T-helper 1 cell treated with Interleukin-12 subunit alpha and Interleukin-12 subunit beta and Interleukin-4 antibody, amounts not matched to agents 30 ng/mL and 1 ng/mL, for 36 hours (primary cell): ENCODE measurements around the gene PRND. TPM values are rescaled to one million over a fixed set of nuclear protein-coding genes. Genes with fewer than 3 reads are reported as not detected.

ENCODE experiments used
- intact Hi-C: fragments of 100-400 bp; cut with micrococcal nuclease; formaldehyde crosslinking; loops from one replicate; pipeline ENCODE4 v1.15.1; 2024
- total RNA-seq: library from RNA; stranded (reverse); gene quantifications from 2 replicates; pipeline ENCODE4 v1.2.3, GENCODE V29; 2022

PRND gene
- total RNA-seq, 1 donor from 2014 or later, result not detected

DNA sequence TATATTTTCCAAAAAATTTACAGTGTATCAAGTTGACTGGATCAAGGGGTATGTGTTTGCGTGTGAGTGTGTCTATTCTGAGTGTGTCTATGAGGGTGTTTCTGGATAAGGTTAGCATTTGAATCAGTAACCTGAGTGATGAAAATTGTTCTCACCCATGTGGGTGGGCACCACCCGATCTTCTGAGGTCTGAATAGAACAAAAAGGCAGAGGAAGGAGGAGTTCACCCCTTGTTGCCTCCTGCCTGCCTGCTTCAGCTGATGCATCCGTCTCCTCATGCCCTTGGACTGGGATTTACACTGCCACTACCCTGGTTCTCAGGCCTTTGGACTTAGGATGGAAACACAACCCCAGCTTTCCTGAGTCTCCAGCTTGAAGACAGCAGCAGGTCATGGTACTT is 13.7 kb upstream of the PRND start:
- intact Hi-C loops, result no loop called here

DNA sequence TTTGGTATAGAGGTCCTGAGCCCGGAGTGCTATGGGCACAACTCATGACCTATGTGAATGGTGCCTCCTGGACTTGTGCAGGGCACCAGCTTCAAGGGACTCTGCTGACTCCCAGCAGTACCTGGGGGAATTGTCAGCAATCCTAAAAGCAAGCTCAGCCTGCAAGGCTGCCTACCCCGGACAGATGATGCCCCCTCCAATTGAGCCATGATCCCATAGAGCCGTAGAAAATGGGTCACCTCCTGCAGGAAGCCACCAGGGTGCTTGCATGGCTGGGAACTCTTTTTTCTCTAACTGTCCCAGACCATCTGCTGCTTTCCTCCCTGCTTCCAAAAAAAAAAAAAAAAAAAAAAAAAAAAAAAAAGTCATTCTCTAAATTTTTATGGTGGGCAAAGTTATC is 12.9 kb upstream of the PRND start:
- intact Hi-C loops, result no loop called here

DNA sequence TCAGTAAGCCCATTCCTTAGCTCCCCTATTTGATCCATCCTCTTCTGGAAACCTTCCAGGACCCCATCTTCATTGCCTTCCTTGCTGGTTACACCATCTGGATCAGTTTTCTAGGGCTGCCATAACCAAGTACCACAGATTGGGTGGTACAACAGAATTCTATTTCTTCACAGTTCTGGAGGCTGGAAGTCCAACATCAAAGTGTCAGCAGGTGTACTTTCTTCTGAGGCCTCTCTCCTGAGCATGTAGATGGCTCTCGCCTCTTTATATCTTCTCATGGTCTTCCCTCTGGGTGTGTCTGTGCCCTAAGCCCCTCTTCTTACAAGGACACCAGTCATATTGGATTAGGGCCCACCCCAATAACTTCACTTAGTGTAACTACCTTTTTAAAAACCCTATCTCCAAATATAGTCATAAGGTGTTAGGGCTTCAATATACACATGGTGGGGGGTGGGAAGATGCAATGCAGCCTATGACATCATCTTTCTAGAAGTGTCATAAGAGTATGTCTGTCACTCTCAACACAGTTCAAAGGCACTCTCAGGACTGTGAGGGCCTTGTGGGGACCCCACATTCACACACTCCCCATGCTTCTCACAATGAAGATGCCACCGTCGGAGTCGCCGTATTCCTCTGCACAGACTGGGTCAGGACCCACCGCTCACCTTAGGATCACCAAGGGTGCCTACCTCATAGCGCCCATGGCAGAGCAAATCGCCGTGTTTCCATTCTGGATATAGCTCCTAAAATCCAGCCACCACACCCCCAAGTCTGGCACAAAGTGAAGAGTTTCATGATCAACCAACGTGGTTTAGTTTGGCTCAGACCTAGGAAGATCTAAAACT is 12.2 kb upstream of the PRND start:
- intact Hi-C loops, result no loop called here

DNA sequence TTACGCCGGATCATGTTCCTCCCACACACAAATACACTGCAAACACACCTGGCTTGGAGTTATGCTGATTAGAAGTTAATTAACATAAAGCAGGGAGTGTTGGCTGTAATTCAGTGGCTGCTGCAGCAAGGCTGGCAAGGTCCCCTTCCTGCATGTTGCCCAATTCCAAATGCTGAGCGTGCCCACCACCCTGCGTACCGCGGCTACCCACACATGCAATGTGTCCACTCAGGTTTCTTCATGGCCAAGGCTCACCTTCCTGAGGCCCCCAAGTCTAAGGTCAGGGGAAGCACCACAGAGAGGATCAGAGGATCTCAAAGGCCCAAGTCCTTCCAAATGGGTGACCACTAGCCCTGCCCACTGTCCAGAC is 11.6 kb upstream of the PRND start:
- intact Hi-C loops, result no loop called here

DNA sequence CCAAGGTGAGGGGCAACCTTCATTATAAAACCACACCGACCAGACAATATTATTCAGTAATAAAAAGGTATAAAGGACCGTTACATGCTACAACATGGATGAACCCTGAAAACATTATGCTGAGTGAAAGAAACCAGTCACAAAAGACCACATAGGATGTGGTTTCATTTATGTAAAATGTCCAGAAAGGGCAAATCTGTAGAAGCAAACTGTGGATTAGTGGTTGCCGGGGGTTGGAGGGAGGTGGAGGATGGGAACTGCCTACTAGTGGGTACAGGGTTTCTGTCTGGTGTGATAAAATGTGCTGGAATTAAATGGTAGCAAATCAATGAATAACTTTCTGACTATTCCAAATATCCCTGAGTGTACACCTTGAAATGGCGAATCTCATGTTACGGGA is 10.2 kb upstream of the PRND start:
- intact Hi-C loops, result no loop called here

DNA sequence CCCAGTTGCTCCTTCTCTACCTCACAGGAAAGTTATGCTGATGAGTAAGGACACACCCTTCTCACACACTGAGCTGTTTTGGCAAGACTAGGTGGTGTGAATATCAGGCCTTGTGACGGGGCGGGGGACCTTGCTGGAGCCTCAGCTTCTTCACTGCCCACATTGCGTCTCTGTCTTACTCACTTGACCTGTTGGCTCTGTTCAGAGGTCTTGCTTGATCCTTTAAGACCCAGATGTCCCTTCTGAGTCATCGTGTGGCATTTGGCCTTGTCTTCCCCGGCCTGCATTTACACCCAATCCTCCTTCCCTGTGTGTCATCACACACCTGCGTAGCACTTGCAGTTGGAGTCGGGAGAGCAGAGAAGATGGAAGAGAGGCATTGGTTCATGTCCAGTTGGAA is 8.3 kb upstream of the PRND start:
- intact Hi-C loops, result no loop called here

DNA sequence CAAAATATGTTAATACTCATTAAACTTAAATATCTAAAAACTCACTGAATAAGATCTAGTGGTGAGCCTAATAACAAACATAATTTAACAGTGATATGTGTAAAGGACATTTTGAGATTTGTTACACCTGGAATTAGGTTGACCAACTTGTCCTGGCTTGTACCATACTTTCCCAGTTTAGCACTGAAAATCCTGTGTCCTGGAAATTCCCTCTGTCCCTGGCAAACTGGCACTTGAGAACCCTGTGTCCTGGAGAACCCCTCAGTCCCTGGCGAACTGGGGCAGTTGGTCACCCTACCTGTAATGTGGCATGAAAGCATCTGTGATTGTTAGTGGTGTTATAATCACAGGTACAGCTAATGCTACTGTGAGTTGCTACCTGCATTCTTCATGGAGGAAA is 6.9 kb upstream of the PRND start:
- intact Hi-C loops, result no loop called here

DNA sequence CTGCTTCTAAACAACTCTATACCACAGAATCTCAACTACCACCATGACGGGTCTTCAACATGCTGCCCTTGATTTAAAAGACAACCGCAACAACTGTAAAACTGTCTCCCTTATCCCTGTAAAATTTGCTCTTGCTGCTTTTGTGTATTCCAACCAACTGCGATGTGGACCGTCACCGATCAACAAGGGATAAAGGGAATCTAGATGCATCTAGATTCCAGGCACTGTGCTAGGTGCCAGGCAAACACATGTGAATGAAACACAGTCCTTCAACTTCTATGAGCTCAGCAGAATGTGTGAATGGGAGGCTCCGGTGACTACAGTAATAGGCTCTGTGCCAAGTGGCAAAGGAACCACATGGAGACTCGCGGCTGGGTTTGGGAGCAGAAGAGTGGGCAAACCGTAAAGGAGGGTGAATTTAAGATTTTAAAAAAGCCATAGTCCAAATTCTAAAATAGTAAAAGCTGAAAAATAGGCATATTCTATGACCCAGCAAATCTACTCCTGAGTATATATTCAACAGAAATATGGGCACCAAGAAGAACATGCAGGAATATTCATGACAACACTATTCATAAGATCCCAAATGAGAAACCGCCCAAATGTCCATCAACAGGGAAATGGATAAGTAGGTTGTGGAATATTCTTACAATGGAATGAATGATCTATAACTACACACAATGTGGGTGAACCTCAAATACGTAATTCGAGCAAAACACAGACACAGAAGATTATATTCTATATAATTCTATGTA is 3.7 kb upstream of the PRND start:
- intact Hi-C loops, result no loop called here

DNA sequence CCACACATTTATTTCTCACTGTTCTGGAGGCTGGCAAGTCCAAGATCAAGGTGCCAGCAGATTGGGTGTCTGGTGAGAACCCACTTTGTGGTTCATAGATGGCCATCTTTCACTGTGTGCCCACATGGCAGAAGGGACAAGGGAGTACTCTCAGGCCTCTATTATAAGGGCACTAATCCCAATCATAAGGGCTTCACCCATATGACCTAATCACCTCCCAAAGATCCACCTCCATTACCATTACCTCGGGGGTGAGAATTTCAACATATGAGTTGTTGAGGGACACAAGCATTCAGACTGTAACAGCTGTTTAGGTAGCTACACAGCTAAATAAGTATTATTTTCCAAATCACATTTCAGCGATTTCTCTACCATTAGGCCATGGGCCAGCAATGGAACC is 2.5 kb upstream of the PRND start:
- intact Hi-C loops, result no loop called here

DNA sequence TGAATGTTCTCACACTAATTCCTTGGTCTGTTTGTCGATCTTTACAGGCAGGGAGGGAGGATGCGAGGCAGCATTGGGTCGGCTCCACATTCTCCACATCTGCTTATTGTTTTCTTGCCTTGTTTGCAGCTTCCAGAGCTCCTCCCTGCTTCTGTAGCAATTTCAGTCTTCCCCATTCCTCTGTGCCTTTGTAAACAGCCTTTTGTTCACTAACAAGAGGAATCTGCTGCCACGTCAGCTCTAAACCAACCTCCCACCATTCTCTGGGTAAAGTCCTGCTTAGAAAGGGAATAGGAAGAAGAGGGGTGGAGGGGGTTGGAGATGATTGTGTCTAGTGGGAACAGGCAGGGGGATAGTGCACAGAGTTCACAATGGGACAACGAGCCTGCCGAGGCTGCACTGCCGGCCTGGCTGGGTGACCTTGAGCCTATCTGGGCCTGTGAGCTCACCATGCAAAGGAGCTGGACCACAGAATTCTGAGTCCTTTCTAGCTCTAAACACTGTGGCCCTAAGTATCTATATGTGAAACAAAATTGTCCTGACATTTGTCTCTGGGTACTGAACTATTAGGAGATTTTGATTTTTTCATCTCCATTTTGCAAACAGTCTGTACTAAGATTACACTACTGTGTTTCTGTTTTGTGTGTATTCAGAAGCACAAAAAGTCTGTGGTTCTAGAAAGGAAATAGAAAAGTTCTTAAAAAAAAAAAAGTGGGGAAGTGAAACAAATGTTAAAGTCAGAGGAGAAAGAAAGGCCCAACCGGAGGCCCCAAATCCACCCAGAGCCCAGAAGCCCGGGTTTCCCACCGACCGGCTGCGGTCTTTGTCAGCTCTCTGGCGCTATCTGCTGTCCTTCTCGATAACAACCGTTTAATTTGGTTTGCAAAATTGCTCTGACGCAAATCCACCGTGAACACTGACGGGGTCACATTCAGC is 1.4 kb upstream of the PRND start:
- intact Hi-C loops, result loop anchor here (1.0 to 5.0 kb wide), 3 partner anchors 106 to 613 kb away; no protein-coding TSS in a partner anchor

DNA sequence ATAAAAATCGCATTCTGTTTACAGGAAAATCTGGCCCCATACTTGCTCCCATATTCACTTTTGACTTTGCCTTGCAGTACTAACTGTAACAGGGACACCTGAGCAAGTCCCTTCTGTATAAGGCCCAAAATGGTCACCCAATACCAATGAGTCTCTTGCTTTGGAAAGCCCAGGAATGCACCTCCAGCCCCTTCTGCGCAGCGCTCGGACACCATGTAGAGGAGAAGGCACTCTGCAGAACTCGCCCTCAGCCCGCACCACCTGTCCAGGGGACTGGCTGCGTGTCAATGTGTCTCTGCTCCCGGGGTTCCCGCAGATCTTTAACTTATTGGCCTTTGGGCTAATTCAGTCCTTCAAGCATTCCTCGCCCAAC is 746 bp upstream of the PRND start:
- intact Hi-C loops, result loop anchor here (1.0 to 5.0 kb wide), 3 partner anchors 107 to 614 kb away; no protein-coding TSS in a partner anchor

DNA sequence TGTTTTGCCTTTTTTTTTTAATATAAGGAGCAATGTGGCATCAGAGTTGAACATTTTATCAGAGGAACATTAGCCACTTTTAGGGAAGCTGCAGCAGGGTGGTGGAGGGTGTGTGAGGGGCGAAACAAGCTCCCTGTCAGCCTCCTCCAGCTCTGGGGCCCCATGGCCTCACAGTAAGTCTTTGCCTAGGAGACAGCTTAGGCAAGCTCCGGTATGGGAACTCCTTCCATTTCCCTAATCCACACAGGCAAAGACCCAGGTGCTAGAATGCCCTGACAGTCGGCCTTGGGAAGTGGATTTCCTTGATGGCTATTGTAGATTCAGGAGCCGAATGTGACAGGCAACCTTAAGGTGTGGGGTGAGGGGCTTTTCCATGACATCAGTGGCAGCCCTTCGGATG is 862 bp downstream of the PRND start:
- intact Hi-C loops, result loop anchor here (5.0 kb wide), 1 partner anchor 615 kb away; no protein-coding TSS in a partner anchor

DNA sequence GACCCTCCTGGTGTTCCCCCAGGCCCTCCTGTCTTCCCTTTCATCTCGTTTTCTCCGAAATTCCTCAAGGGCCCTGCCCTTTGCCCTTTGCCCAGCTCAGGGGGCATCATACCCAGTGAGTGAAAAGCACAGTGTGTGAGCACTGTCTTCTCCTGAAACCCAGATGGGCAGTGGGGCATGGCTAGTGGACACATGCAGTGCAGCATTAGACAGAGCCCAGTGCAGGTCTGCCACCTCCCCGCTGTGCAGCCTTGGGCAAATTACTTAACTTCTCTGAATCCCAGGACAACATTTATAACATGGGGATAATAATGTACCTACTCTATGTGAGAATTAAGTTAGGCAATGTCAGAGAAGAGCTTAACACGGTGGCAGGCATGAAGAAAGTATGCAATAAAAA is 1.3 kb downstream of the PRND start:
- intact Hi-C loops, result loop anchor here (5.0 kb wide), 1 partner anchor 616 kb away; no protein-coding TSS in a partner anchor

DNA sequence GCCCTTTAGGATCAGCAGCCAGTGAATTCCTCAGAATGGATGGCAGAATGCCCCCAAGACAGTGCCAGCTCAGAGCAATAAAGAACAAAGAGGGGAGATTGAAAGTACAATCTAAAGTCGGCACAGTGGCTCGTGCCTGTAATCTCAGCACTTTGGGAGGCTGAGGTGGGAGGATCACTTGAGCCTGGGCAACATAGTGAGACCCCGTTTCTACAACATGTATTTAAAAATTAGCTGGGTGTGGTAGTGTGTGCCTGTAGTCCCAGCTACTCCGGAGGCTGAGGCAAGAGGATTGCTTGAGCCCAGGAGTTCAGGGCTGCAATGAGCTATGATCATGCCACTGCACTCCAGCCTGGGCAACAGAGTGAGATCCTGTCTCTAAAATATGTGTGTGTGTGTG is 1.8 kb downstream of the PRND start:
- intact Hi-C loops, result loop anchor here (5.0 kb wide), 1 partner anchor 616 kb away; no protein-coding TSS in a partner anchor

DNA sequence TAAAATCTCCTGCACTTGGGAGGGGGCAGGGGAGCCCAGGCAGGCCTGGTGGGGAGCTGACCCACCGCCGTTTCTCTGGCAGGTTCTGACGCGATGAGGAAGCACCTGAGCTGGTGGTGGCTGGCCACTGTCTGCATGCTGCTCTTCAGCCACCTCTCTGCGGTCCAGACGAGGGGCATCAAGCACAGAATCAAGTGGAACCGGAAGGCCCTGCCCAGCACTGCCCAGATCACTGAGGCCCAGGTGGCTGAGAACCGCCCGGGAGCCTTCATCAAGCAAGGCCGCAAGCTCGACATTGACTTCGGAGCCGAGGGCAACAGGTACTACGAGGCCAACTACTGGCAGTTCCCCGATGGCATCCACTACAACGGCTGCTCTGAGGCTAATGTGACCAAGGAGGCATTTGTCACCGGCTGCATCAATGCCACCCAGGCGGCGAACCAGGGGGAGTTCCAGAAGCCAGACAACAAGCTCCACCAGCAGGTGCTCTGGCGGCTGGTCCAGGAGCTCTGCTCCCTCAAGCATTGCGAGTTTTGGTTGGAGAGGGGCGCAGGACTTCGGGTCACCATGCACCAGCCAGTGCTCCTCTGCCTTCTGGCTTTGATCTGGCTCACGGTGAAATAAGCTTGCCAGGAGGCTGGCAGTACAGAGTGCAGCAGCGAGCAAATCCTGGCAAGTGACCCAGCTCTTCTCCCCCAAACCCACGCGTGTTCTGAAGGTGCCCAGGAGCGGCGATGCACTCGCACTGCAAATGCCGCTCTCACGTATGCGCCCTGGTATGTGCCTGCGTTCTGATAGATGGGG is 3.0 kb downstream of the PRND start:
- intact Hi-C loops, result loop anchor here (5.0 kb wide), 1 partner anchor 617 kb away; no protein-coding TSS in a partner anchor

DNA sequence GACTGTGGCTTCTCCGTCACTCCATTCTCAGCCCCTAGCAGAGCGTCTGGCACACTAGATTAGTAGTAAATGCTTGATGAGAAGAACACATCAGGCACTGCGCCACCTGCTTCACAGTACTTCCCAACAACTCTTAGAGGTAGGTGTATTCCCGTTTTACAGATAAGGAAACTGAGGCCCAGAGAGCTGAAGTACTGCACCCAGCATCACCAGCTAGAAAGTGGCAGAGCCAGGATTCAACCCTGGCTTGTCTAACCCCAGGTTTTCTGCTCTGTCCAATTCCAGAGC is 3.5 kb downstream of the PRND start:
- intact Hi-C loops, result no loop called here

DNA sequence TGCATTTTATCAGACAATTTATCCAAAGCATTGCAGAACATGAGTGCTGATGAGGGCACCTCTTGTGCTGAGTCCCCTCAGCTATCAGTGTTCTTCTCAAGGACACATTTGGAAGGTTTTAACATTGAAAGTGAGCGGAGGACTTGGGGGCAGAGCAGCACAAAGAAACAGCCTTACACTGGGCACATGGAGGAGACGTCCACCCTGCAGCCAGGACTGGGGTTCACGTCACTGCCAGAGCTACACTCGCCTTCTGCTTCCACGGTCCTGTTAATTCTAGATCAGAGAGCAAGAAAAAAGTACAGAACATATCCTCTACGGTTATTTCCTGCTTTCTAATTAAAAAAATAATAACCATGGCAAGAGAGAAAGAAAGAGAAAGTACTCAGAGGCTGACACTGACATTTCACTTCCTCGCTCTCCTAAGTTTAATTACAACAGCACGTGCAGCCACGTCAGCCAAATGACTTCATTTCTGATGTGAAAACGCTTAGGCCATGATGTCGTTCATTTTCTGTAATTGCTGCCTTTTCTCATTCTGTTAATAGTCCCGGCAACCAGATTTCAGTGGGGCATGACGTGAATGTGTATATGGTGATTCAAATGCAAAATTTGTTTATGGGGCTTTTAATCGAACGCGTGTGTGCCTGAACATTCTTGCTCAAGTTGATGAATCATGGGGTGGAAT is 5.1 kb downstream of the PRND start:
- intact Hi-C loops, result no loop called here

DNA sequence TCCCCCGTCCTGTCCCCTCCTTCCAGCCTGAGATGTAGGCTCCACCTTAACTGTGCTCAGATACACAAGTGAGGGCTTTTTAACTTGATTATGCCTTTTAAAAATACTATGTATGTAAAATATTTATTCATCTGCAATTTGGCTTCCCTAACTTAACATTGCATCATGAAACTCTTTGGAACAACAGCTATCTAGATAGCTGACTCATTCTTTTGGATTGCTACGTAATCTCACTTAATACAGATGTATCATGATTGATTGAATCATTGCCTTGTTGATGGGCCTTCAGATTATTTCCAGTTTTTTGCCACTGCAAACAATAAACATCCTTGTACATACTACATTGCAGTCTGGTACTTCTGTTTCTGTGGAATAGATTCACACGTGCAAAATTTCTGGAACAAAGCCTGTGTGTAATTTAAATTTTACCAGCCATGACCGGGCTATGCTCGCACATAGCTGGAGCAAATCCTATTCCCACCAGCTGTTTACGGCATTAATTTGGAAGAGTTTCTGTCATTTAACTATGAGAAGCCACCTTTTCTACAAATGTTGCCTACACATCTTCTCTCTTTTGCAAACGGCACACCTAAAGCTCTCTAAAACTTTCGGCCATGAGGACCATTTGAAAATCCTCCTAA is 6.5 kb downstream of the PRND start:
- intact Hi-C loops, result no loop called here

DNA sequence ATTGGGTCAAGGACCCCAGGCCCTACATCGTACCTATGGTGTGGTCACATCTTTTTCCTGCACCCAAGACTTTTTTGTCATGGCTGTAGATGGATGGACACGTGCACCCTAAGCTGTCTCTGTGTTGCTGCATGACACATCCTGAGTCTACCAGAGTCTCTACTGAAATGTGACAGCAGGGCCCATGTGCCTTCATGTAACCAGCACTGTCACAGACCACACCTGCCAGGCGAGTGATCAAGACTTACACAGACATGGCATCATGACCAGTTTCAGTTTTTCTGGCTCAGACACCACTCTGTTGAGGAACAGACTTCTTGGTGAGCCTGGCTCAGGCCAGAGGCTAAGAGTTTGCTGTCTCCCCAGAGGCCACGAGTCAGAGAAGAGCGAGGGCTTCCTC is 7.6 kb downstream of the PRND start:
- intact Hi-C loops, result no loop called here

DNA sequence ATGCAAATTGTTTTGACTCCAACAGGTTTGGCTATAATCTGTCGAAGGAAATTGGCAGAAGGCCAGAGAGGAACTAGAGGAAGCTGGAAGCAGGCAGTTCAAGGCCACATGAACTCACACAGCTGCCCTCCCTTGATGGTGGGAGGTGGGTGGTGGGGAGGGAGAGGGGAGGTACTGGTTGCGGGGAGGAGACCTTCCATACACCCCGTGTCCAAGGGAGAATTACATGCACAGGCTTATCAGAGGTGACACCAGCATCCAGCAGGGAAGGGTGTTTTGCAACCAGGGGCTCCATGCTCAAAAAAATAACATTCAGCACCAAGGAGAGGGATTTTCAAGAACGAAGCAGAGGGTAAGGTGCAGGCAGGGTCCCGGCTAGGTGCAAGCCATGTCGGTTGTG is 9.1 kb downstream of the PRND start:
- intact Hi-C loops, result no loop called here
